HG02759 (cell line): ENCODE measurements around the gene SLC24A2.
"Not testable (repeated sequence)": the region's sequence is repeated elsewhere in the genome, so short reads cannot be mapped to it uniquely, and the experiment has no call there.

ENCODE experiments used
- ATAC-seq: cut with Tn5 transposase; IDR thresholded peaks from one replicate; pipeline ENCODE4 v1.9.1; 2021; ENCODE audit warnings: mild to moderate bottlenecking, moderate library complexity; ENCODE audit not compliant: unreplicated experiment

SLC24A2 gene

DNA sequence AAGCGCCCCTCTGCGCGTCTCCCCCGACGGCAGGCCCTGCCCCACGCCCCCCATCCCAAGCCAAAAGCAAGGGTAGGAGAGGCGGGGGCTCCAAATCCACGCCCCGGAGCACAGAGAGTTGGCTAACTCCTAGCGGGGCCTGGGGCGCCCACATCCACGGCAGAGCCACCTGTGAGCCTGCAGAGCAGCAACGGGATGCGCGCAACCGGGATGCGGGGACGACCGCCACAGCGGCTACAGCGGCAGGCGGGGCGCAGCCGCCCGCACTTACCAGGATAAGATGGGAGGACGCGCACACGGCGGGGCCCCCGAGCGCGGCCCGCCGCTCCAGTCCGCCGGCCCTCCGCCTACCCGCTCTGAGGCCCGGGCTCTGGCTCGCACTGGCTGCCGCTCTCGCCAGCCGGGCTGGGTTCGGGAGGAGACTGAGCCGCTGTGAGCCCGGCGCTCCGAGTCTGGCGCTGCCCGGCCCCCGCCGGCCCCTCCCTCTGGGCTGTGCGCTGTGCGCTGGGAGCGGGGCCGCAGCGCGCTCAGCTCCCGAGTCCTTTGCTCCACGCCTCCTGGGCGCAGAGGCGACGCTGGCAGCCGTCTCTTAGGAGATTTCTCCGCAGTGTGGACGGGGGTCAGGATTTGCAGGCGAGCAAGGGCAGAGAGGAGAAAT is at the start of gene SLC24A2:
Gene SLC24A2, minus strand, starts transcription at position 424 of the 658 bp plus-strand sequence.
- ATAC-seq, result no peak

DNA sequence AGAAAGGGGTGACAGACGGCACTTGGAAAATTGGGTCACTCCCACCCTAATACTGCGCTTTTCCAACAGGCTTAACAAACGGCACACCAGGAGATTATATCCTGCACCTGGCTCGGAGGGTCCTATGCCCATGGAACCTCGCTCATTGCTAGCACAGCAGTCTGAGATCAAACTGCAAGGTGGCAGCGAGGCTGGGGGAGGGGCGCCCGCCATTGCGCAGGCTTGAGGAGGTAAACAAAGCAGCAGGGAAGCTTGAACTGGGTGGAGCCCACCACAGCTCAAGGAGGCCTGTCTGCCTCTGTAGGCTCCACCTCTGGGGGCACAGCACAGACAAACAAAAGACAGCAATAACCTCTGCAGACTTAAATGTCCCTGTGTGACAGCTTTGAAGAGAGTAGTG is 44.5 kb upstream of the SLC24A2 start:
- not testable (repeated sequence) for ATAC-seq

DNA sequence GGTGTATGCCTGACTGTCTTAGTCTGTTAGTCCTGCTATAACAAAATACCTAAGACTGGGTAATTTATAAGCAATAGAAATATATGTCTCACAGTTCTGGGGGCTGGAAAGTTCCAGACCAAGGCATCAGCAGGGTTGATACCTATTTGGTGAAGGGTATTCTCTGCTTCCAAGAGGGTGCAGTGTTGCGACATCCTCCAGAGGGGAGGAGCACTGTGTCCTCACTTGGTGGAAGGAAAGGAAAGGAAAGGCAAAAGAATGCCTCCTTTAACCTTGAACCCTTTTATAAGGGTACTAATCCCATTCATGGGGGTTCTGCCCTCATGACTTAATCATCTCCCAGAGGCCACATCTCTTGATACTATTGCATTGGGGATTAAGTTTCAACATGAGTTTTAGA is 42.0 kb upstream of the SLC24A2 start:
- no peak for ATAC-seq

DNA sequence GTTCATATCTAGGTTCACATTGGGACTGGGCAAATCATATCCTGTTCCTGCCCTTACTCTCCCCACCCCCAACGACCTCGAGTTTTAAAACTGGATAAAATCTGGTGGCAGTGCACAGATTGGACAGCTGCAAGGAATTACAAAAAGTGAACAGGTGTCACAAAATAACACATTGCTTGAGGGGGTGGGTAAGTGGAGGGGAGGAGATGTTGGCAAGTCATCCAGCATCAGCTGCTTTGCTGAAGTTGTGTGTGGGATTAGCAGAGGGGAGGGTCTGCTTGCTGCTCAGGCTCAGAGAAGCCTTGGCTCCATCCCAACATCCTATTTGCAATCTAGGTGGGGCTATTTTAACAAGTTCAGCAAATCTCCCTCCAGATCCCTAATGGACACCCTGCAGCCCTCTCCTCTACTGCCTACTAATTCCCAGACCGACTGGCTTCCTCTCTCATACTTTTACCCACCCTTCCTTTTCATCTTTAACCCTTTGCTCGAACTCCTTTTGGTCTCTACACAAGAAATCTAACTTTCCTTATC is 39.8 kb upstream of the SLC24A2 start:
- ATAC-seq, result no peak

DNA sequence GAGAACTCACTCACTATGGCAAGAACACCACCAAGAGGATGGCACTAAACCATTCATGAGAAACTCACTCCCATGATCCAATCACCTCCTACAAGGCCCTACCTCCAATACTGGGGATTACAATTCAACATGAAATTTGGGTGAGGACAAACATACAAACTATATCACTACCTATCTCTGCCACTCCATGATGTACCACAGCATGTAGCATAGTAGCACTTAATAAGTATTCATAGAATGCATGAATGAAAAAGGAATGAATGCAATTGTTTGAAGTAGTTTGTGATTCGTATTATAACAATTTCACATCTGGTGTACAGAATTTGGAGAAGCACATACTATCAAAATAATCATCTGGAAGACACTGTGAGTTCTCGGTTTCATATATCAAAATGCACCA is 27.9 kb upstream of the SLC24A2 start:
- ATAC-seq, result no peak

DNA sequence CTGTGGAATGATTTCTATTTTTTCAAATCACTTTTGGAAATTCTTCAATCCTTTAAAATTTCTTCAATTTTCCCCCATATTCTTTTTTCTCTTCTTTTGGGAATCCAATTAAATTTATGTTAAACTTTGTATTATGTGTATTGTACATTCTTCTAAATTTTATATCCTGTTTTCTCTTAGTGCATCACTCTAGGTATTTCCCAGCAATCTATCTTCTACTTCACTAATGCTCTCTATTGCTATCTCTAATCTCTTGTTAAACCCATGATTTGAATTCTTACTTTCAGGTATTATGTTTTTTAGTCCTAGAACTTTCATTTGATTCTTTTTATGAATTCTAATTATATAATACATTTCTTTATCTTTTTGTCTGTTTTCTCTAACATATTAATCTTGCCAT is 23.4 kb upstream of the SLC24A2 start:
- no peak for ATAC-seq

DNA sequence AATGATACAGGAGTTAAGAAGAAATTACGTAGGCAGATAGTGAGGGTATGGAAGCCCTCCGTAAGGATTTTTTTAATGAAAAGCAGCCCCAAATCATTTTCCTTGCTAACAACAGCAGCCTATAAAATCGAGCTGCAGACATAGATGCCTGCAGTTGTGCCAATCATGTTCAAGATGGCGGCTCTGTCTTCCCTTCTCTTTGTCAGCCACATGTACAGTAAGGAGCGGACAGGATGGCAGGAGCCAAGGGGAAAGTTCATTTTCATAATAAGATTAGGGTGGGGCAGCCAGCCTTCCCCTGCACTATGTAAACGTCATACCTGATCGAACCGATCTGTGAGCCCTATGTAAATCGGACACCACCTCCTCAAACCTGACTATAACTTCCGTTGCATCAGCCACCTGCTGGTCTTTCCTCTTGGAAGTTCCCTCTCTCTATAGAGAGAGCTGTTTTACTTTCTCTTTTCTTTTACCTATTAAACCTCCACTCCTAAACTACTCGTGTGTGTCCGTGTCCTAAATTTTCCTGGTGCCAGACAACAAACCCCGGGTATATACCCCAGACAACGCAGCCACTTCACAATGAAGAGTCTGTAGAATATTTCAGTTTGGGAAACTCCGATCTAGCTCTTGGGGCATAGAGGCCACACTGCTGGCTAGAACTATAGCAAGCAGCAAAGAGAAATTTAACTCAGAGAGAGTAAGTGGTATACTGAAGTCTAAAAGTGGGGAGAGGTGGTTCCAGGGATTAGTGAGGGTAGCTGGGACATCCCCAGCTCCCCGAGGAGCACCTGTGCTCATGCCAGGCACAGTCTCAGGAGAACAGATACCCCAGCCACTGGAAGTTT is 20.8 kb upstream of the SLC24A2 start:
- ATAC-seq, result no peak

DNA sequence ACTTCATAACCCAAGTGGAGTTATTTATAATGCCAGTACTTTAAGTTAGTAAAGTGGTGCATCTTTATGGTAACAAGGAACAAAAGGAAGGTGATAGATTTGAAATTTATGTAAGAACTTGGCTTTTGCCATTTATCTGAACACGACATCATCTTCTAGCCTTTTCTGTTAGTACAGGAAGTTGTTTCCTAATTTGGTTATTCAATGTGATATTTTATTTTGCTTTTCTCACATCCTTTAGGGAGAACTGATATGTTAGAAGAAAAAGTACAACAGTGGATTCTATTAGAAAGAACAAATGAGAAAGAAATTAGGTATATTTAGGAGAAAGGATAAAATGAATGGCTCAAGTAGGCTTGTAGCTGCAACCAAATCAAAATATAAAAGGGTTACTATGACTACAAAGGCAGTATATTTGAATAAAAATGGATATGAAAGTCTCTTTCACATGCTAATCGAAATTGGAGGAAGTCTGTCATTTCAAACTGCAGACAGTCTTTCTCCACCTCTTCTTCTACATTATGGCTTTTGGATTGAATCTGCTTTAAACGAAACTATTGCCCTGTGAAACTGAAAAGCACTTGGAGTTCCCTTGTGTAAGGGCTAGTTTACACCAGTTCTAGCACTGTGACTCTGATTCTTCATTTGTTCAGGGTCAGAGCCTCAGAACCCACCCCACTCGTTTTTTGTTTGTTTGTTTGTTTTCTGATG is 18.5 kb upstream of the SLC24A2 start:
- ATAC-seq, result no peak

DNA sequence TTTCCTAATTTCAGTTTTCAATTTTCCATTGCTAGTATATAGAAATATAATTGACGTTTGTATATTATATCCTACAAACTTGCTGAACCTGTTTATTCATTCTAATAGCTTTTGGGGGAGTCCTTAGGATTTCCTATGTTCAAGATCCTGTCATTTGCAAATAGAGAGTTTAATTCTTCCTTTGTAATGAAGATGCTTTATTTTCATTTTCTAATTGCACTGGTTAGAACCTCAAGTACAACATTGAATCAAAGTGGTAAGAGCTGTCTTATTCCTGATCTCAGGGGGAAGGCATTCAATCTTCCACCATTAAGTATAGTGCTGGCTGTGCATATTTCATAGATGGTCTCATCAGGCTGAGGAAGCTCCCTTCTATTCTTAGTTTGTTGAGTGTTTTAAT is 15.6 kb upstream of the SLC24A2 start:
- ATAC-seq, result no peak

DNA sequence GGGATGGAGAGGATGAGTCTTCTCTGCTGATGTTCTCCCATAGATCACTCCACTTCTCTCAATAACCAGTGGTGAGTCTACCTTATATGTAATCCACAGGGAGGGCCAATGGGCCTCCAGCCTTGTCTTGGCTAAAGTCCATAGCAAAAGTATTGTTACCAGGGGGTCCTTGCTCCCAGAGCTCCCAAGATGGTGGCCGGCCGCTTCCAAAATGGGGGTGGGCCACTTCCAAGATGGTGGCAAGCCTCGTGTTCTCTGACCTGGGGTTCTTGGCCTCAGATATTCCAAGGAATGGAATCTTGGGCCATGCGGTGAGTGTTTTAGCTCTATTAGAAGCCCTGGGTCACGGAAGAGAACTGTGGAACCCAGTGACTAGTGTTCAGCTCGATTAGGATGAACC is 12.0 kb upstream of the SLC24A2 start:
- no peak for ATAC-seq

DNA sequence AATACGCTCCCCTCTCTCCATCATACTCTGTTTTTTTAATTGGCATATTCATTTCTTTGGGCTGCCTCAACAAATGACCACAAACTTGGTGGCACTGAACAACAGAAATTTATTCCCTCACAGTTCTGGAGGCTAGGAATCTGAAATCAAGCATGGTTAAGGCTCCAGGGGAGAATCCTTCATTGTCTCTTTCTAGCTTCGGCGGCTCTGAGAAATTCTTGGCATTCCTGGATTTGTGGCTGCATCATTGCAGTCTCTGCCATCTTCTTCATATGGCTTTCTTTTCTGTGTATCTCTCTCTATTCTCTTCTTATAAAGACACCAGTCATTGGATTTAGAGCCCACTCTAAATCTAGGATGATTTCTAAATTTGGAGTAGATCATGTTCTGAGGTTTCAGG is 10.9 kb upstream of the SLC24A2 start:
- ATAC-seq, result no peak

DNA sequence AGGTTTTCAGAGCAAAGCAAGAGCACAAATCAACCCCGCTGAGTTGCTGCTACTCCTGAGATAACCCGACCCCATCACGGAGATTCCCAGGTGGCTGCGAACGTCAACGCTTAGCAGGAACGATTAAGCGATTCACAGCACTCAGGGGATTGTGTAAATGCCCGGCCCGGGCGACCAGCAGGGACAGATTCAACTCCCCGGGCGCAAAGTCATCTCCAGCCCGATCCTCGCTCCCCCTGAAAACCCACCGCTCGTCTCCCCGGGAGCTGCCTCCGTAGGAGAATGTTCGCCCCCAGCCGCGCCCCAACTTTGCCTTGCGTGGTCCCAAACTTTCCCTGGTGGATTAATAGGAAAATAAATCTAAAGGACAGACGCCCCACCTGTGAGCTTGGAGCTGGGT is 685 bp downstream of the SLC24A2 start:
- ATAC-seq, result no peak

DNA sequence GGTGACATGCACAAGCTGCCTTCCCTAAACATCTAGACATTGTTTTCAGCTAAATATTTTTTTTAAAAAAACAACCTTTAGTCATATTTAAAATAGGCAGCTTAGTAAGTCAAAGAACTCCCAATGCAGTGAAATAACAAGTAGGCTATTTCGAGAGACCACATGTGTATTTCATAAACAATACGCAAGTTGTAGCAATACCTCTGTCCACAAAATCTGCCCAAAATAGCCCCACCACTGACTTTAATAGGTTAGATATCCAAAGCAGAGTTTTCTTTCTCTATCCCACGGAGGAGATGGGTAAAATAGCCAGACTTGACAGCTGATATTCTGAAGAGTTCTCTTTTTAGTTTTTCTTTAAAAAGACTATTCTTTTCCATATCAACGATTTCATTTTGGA is 1.2 kb downstream of the SLC24A2 start:
- ATAC-seq, result no peak

DNA sequence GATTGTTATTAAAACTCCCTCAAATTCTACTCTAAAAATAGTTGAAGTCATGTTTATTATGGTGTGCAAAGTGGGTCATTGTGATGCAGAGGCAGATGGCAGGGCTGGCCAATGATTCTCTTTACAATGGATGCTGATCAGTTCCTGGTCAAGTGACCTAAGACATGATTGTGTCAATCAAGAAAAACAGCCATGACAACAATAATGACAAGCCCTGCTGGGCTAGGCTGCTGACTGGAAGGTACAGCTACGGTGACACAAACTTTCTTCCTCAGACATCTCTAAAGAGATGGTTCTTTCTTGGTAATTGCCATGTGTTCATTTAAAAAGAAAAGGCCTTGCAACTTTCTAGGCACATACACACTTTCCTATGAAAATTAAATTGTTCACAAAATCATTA is 3.6 kb downstream of the SLC24A2 start:
- ATAC-seq, result no peak

DNA sequence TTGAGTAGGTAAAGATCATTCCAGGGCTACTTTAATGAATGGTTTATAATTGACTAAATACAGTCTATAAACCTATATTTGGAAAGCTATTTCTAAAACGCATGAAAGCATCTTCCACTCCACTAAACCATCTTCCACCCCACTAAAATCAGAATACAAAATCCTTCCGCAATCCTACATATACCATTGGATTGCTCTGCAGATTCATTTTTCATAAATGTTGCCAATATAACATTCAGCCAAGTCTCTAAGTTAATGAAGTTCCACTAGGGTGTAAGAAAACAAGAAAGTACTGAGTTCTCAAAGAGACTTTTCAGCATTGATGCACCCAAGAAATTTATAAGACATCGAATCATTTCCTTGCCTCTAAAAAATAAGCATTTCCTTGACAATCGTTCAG is 4.7 kb downstream of the SLC24A2 start:
- ATAC-seq, result no peak

DNA sequence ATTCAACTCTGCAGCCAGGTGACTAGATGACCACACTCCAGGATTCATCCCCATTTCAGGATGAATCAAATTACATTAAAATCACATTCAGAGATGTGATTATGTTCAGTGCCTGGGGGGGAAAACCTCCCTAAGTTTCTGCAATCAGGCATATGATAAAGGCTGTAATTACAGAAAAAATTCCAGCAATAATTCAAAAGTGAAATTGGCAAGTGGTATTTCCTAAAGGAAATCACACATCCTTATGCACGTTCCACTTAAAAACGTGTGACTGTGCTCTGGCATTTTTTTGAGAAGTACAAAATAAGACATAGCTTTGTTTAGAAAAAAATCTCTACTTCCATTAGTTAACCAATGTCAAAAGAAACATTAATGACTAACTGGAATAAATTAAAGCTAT is 5.3 kb downstream of the SLC24A2 start:
- no peak for ATAC-seq

DNA sequence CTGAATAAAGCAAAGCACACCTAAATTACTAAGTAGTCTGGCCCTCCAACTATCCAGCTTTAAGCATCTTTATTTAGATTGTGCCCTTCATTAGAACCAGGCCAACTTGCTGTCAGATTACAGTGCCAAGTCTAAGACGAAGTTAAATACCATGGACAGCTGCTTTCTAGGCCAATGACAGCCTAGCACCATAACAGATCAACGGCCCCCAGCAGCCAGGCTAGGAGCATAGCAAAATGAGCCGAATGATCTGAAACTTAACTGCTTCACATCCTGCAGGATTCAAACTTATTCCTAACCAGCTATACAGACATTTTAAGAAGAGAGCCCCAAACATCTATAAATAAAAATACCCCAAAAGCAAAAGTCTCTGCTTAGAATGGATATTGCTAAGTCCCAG is 6.8 kb downstream of the SLC24A2 start:
- no peak for ATAC-seq

DNA sequence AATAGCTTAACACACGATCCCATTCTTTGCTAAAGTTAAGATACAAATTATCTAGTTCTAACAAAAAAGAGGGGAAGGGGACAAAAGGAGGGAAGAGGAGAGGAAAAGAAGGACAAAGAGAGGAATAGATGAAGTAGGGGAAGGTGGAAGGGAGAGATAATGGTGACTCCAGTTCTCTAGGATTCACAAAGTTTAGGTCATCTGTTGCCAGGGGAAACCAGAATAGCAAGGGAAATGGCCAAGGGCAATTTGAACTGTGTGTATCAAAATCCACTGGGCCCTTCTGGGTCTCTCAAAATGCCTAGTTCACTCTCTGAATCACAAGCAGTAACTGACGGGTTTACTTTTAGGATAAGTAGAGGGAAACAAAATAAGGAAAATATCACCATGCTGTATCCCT is 7.6 kb downstream of the SLC24A2 start:
- no peak for ATAC-seq

DNA sequence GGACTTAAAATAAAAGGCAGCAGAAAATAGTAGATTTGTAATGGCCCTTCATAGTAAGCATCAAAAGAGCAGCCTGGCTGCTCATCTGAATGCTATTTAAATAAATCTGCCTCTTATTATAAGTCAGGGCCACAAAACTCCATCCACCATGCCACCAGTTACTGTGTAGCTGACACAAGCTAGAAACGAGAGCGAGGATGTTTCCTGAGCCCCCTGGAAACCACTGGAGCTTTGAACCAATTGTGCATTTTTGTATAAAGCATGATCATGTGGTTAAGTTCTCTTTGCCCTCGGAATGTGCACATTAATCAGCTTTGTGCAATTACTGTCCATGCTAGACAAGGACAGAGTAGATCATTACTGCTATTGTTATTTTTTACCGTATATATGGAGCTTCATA is 17.4 kb downstream of the SLC24A2 start:
- ATAC-seq, result no peak

DNA sequence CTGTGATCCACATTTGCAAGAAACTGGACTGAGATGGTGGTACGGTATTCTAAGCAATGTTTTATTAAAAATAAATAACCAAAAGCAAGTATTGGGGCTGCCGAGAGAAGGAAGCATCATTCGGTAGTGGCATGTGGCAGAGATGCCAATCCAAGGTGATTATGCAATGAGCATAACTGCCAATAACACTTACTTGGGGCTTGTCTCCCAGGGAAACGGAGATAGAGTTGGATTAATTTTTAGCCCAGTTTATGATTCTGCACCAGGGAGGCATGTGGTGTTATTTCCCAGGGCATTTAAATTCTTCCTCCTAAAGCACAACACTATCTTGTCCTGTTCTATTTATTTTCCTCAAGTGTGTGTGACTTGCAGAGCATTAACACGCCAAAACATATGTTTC is 17.9 kb downstream of the SLC24A2 start:
- no peak for ATAC-seq

DNA sequence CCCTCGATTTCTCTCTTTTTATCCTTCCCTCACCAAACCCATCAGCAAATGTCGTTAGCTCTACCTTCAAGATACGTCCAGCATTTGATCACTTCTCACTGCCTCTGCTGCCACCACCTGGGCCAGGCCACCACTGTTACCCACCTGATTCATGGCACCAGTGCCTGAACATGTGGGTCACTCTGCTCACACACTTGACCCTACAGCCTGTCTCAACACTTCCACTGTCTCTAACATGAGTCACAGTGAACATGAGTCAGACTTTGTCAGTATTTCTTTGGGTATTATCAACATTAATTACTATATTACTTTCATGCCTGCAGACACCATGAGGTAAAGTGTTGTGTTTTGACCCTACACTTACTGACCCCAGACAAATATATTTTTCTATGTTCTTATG is 19.6 kb downstream of the SLC24A2 start:
- ATAC-seq, result no peak

DNA sequence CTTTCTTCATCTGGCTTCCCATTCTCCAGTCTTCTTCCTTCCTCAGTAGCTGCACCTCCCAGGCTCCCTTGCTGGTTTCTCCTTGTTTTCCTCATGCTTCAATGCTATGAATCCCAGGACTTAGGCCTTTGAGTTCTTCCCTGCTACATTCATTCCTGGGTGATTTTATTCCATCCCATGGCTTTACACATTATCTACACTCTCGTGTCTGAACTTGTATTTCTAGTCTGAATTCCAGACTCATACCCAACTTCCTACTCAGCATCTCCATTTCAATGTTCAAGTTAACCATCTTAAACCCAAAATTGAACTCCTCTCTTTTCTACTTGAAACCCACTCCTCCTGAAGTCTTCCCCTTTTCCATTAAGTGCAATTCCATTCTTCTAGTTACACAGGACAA is 20.0 kb downstream of the SLC24A2 start:
- ATAC-seq, result no peak
